HG02884 (cell line): ENCODE results near the gene VPS35L.

ENCODE experiments used
- ATAC-seq: cut with Tn5 transposase; IDR thresholded peaks from one replicate; pipeline ENCODE4 v1.9.1; 2021; ENCODE audit warnings: mild to moderate bottlenecking, moderate library complexity; ENCODE audit not compliant: unreplicated experiment

Gene VPS35L

GRCh38 chr16:19555186-19555937 is at the start of gene VPS35L:
Gene VPS35L, plus strand, starts transcription at chr16:19555703. Its CDS starts 27 bp downstream, at chr16:19555730.
- peak; percentile 95 for ATAC-seq

GRCh38 chr16:19506965-19507364 is 48.5 kb upstream of the VPS35L start:
- no peak for ATAC-seq

GRCh38 chr16:19507867-19508266 is 47.6 kb upstream of the VPS35L start:
- no peak for ATAC-seq

- no peak for ATAC-seq
Measured at GRCh38 chr16:19512297-19512696, 43.2 kb upstream of the VPS35L start.

DNA sequence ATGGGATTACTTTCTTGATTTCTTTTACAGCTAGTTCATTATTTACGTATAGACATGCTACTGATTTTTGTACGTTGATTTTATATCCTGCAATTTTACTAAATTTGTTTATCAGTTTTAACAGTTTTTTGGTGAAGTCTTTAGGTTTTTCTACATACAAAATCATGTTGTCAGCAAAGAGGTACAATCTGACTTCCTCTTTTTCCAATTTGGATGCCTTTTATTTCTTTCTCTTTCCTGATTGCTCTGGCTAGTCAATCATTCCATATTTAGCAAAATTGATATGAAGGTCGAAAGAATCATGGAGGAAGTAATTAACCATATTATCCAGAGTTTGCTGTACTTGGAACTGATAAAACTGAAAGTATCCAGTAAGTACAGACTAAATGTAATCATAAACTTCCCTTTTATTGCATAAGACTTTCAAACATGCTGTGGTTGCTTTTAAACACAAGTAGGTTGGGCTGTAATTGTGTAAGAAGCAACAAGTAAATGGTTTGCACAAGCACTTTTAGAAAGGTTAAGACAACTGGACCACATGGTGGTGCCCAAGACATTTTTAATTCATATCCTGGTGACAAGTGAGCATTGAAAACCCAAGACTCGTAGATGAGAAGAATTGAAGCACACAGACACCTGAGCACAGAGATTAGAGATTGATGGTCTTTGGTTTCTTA is 42.0 kb upstream of the VPS35L start:
- ATAC-seq: no peak

- no peak for ATAC-seq
Measured at GRCh38 chr16:19515757-19516156, 39.7 kb upstream of the VPS35L start.

GRCh38 chr16:19517424-19518089 is 37.9 kb upstream of the VPS35L start:
- ATAC-seq: no peak

- ATAC-seq: no peak
Measured at GRCh38 chr16:19518388-19518787, 37.1 kb upstream of the VPS35L start.

GRCh38 chr16:19520861-19521331 is 34.6 kb upstream of the VPS35L start:
- no peak for ATAC-seq

GRCh38 chr16:19521471-19522396 is 33.8 kb upstream of the VPS35L start, which contains the start of gene GDE1:
Gene GDE1, minus strand, starts transcription at chr16:19522098. Its CDS starts 134 bp downstream, at chr16:19521964.
- peak; percentile 73 for ATAC-seq

GRCh38 chr16:19522397-19522732 is 33.1 kb upstream of the VPS35L start:
- ATAC-seq: no peak

GRCh38 chr16:19522760-19523159 is 32.7 kb upstream of the VPS35L start:
- ATAC-seq: no peak

GRCh38 chr16:19523184-19523558 is 32.3 kb upstream of the VPS35L start:
- ATAC-seq: no peak

- ATAC-seq: peak; percentile 71
Measured at GRCh38 chr16:19523559-19524355, 31.7 kb upstream of the VPS35L start, which contains the start of gene CCP110. Gene CCP110, plus strand, starts transcription at chr16:19523942. Its CDS starts 3,940 bp downstream, at chr16:19527882.

DNA sequence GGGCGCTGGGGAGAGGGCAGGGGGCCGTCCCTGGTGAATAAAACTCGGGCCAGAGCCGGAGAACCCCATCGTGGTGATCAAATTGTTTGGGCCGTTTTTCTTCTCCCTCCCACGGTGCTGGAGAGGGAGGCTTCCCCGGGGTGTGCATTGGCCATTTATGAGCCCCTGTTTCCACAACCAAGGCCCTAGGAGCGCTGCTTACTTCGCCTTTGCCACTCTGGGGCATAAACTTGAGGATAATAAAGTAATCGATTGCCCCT is 31.2 kb upstream of the VPS35L start:
- no peak for ATAC-seq

- ATAC-seq: no peak
Measured at GRCh38 chr16:19524616-19525384, 30.7 kb upstream of the VPS35L start.

GRCh38 chr16:19525385-19525723 is 30.1 kb upstream of the VPS35L start:
- no peak for ATAC-seq

DNA sequence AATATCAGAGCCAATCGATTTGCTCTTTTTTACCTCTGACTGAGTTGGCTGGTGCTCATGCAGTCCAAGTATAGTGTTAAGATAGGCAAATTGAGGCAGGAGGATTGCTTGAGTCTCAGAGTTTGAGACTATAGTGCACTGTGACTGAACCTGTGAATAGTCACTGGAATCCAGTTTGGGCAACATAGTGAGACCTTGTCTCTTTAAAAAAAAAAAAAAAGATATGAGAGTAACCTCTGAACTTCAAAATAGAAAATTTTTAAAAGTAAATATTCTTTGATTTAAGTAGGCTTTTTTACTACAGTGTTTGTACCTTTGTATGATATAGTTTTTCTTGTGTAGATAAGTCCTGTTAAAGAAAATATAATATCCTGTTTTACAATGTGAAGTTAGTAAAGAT is 28.3 kb upstream of the VPS35L start:
- ATAC-seq: no peak

GRCh38 chr16:19528666-19529065 is 26.8 kb upstream of the VPS35L start:
- no peak for ATAC-seq
